AG04449 (cell line): ENCODE data around the gene KCNC4.
A peak's percentile ranks its signal among the peaks of the same experiment; 100 is the strongest.

Experiments
- CTCF ChIA-PET: fragments of 350-600 bp; formaldehyde crosslinking; extraction: SDS; loops from one replicate; lab custom pipeline; 2021; ENCODE audit warnings: antibody characterized with exemption; lab: Yijun Ruan, JAX
- POLR2A ChIA-PET: fragments of 400-600, 350-600 bp; formaldehyde crosslinking; extraction: SDS; loops from one replicate; lab custom pipeline; 2020; ENCODE audit warnings: antibody characterized with exemption, inconsistent platforms; lab: Yijun Ruan, JAX
- DNase-seq: peaks from one replicate; pipeline ENCODE4 v3.0.0-alpha.2; 2010; ENCODE audit warnings: low read depth, low spot score
- H3K4me3 ChIP-seq: 2 replicates; pipeline ENCODE4 v1.5.1; 2011; ENCODE audit warnings: low read depth, mild to moderate bottlenecking, control low read depth, low read length
- CTCF ChIP-seq: IDR thresholded peaks from one replicate; pipeline ENCODE4 v1.5.1; 2011; ENCODE audit warnings: mild to moderate bottlenecking, moderate library complexity, low read length, control low read depth, inconsistent platforms; ENCODE audit not compliant: insufficient read depth; ENCODE audit errors: missing control alignments

The KCNC4 gene

DNA sequence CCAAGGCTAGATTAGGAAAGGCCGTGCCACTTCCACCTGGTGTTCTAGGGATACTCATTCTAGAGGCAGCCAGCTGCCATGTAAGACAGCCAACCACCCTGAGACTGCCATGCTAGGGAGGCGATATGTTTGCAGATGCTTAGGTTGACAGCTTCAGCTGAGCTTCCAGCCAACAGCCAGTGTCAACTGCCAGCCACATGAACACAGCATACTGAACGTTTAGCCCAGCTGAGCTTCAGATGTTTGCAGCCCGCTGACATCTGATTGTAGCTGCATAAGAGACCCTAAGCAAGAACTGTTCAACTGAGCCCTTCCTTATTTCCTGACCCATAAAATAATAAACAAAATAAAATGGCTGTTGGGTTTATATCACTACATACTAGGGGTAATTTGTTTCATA is 5.0 kb upstream of the KCNC4 start:
- TF ChIP-seq CTCF = no peak

GRCh38 chr1:110205591-110206155 is 4.4 kb upstream of the KCNC4 start:
- no peak for DNase-seq
- H3K4me3 ChIP-seq = no peak overlapping the region
- TF ChIP-seq CTCF = no peak
- ChIA-PET POLR2A (no interaction called here), CTCF (interaction anchor here (1.3 to 16.1 kb wide), 11 partner anchors 10 to 290 kb away, joined by 3 to 1192 read pairs (median 74); partner anchors contain the start of gene RBM15)

More for the DNA sequence above, 5.0 kb upstream of the KCNC4 start:
- ChIA-PET POLR2A (no interaction called here), CTCF (interaction anchor here (0.6 to 16.1 kb wide), 9 partner anchors 10 to 291 kb away, joined by 3 to 828 read pairs (median 35); partner anchors contain the start of gene LAMTOR5)
- no peak for DNase-seq
- H3K4me3 ChIP-seq = no peak overlapping the region

DNA sequence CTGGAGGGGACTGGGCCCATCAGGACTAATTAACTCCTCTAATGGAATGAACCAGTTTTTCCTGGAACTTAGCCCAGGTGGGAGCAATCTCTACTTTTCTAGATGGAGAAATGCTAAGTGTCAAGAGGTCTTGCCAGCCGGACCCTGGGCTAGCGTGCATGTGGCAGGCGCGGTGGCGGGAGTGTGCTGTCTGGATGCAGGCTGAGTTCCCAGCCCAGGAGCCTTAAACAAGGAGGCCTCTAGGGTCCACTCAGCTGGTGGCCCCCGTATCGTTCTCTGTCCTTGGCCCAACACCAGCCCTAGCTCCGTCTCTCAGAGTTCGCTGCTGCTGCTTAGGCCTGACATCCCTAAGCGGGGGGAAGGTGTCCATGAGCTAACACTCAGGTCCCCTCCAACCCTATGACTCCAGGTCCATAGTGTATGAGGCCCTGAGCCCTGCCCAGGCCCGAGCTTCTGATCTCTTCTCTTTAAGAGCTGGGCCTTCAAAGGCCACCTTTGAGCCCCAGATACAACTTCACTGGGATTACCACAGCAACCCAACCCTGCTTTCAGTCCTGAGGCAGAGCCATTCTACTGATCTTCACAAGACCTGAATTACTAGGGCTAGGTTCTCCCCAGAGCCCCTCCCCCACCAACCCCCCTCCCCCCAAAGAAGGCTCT is 3.7 kb upstream of the KCNC4 start:
- POLR2A ChIA-PET = no interaction called here

GRCh38 chr1:110207831-110208230 is 2.3 kb upstream of the KCNC4 start:
- TF ChIP-seq CTCF = peak; percentile 94
- POLR2A ChIA-PET = interaction anchor here (0.7 to 1.5 kb wide), 5 partner anchors 8 to 131 kb away, joined by 3 to 8 read pairs (median 4); partner anchors contain the start of gene RBM15
- no peak for DNase-seq
- H3K4me3 ChIP-seq = no peak overlapping the region
- CTCF ChIA-PET = interaction anchor here (0.6 to 16.1 kb wide), 67 partner anchors 6 to 299 kb away, joined by 3 to 1192 read pairs (median 7); partner anchors contain the start of genes RBM15 and SLC16A4

More for the DNA sequence above, 3.7 kb upstream of the KCNC4 start:
- CTCF ChIA-PET = interaction anchor here (0.9 to 16.1 kb wide), 30 partner anchors 10 to 301 kb away, joined by 3 to 1192 read pairs (median 16); partner anchors contain the start of gene RBM15
- DNase-seq = no peak
- no peak overlapping the region for H3K4me3 ChIP-seq
- no peak for TF ChIP-seq CTCF

- DNase-seq = no peak
- TF ChIP-seq CTCF = no peak
- H3K4me3 ChIP-seq = peak overlapping the region; percentile 57
- ChIA-PET CTCF (interaction anchor here (0.8 to 16.1 kb wide), 45 partner anchors 7 to 293 kb away, joined by 3 to 1192 read pairs (median 11); partner anchors contain the start of gene RBM15), POLR2A (interaction anchor here (0.5 to 0.9 kb wide), 2 partner anchors 130 to 200 kb away, joined by 3 read pairs; partner anchors contain the start of gene RBM15)
These were observed 1.0 kb upstream of the KCNC4 start for GRCh38 chr1:110208916-110209645.
